Measurements from ENCODE around the gene CHMP6. TPM values are rescaled to one million over a fixed set of nuclear protein-coding genes. Genes with fewer than 3 reads are reported as not detected.

CHMP6 gene
- polyA plus RNA-seq, 3 donors, result 20.3 to 44.8 (median 44.1) TPM

DNA sequence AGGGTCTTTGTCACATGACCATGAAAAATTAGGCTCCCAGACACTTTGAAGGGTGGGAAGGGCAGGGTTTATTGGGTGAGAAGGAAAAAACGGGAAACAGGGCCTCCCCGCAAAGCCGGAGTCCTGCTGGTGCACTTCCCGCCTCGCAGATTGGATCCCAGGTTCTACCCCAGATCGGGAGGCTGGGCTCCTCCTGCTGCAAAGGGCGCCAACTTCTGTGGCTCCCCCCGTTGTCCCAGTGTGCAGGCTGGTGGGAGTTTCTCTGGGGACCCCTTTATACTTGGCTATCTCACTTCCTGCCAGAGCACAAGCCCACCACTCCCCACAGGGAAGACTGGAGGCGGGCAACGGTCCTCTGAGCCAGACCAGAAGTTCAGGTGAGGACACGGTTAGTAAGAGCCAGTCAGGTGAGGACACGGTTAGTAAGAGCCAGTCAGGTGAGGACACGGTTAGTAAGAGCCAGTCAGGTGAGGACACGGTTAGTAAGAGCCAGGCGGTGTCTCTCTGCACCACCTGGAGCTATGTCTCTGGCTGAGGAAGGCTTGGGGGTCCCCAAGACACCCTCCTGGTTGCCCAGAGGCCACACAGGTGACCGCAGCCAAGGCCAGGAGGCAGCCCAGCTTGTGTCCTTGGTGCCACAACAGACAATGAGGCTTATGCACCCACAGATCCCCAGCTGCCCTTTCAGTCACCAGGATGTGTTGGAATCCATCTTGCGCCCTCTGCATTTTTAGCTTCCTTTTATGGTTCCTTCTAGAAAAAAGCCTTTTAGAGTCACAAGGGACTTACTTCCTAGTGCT is 48.1 kb upstream of the CHMP6 start:
- TF ChIP-seq, protein P1, sequence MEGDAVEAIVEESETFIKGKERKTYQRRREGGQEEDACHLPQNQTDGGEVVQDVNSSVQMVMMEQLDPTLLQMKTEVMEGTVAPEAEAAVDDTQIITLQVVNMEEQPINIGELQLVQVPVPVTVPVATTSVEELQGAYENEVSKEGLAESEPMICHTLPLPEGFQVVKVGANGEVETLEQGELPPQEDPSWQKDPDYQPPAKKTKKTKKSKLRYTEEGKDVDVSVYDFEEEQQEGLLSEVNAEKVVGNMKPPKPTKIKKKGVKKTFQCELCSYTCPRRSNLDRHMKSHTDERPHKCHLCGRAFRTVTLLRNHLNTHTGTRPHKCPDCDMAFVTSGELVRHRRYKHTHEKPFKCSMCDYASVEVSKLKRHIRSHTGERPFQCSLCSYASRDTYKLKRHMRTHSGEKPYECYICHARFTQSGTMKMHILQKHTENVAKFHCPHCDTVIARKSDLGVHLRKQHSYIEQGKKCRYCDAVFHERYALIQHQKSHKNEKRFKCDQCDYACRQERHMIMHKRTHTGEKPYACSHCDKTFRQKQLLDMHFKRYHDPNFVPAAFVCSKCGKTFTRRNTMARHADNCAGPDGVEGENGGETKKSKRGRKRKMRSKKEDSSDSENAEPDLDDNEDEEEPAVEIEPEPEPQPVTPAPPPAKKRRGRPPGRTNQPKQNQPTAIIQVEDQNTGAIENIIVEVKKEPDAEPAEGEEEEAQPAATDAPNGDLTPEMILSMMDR (IDR thresholded peaks at IDR 0.05), result no peak
- H3K4me3 Mint-ChIP-seq, result no peak overlapping the region
- peaks cover 0 to 7% (median 0%) of the 10 kb centered on the region in 7 donors for H3K9me3 Mint-ChIP-seq
- no peak overlapping the region for H3K27ac ChIP-seq (ENCODE audit: low read depth in 1 of 2, low read length in 2 of 2)
- H3K27me3 ChIP-seq (ENCODE audit: control insufficient read depth in 2 of 2, insufficient read depth in 2 of 2, low read length in 2 of 2), result no peaks in the 10 kb centered on the region
- H2AFZ ChIP-seq (ENCODE audit: insufficient read depth, low read depth, low read length, poor library complexity, severe bottlenecking), result no peak overlapping the region
- no peak overlapping the region for H3K4me3 ChIP-seq (replicated peaks in 1 of 3; ENCODE audit: low read depth in 2 of 3, low read length in 3 of 3)
- H3K4me1 ChIP-seq (ENCODE audit: control insufficient read depth in 1 of 2, insufficient read depth in 2 of 2, low read length in 2 of 2), result peaks cover 11 to 20% of the 10 kb centered on the region in 2 donors
- H3K9ac ChIP-seq (ENCODE audit: insufficient read depth, low read length, poor library complexity, severe bottlenecking), result no peak overlapping the region
- no peaks in the 10 kb centered on the region for H4K20me1 ChIP-seq (ENCODE audit: insufficient read depth, low read length)
- DNase-seq, result no peak
- peaks cover 0 to 2% (median 0%) of the 10 kb centered on the region in 3 donors for H3K27me3 Mint-ChIP-seq (ENCODE audit: low read depth in 3 of 3)
- no peaks in the 10 kb centered on the region for H3K9me3 ChIP-seq (replicated peaks in 1 of 2; ENCODE audit: control insufficient read depth in 1 of 2, insufficient read depth in 1 of 2, low read length in 2 of 2)
- intact Hi-C loops (cut with micrococcal nuclease), result no loop called here
- H3K79me2 ChIP-seq (ENCODE audit: insufficient read depth, low read length), result no peaks in the 10 kb centered on the region
- H3K27ac Mint-ChIP-seq, result no peak overlapping the region
- H3K36me3 ChIP-seq (replicated peaks in 1 of 2; ENCODE audit: control insufficient read depth in 1 of 2, insufficient read depth in 2 of 2, low read length in 2 of 2), result peaks cover 29 to 53% of the 10 kb centered on the region in 2 donors
- no peak overlapping the region for H3K4me2 ChIP-seq (replicated peaks; ENCODE audit: extremely low read depth, low read length, poor library complexity, severe bottlenecking)
- H3K36me3 Mint-ChIP-seq, result peaks cover 42 to 58% of the 10 kb centered on the region in 2 donors
- 94% methylated on average over 12 of the region's 17 CpGs for WGBS (ENCODE audit: insufficient coverage)
- H3K4me1 Mint-ChIP-seq, result peaks cover 16% of the 10 kb centered on the region

DNA sequence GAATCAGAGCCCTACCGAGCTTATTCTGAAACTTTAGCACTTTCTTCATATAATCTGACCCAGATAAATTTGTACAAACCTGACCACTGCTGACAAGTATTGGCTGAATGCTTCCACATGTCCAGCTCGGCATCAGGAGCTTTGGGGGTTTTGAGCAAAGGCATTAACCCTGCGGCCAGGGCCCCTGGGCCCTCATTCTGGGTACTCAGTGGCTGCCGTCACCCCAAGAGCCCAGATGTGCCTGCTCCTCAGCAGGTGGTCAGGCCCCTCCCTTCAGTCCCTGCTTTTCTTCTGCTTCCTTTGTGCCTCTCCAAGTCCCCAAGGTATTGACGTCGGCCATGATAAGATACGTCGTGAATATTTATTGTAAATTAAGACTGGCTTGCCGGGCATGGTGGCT is 47.3 kb upstream of the CHMP6 start:
- no peaks in the 10 kb centered on the region for H3K27me3 ChIP-seq (ENCODE audit: control insufficient read depth in 2 of 2, insufficient read depth in 2 of 2, low read length in 2 of 2)
- H3K9me3 Mint-ChIP-seq, result peaks cover 0 to 7% (median 0%) of the 10 kb centered on the region in 7 donors
- H3K36me3 ChIP-seq (replicated peaks in 1 of 2; ENCODE audit: control insufficient read depth in 1 of 2, insufficient read depth in 2 of 2, low read length in 2 of 2), result peaks cover 29 to 61% of the 10 kb centered on the region in 2 donors
- H3K4me3 ChIP-seq (replicated peaks in 1 of 3; ENCODE audit: low read depth in 2 of 3, low read length in 3 of 3), result no peak overlapping the region
- intact Hi-C loops (cut with micrococcal nuclease), result no loop called here
- H3K4me1 Mint-ChIP-seq, result peaks cover 8% of the 10 kb centered on the region
- H3K27me3 Mint-ChIP-seq (ENCODE audit: low read depth in 3 of 3), result no peaks in the 10 kb centered on the region
- H4K20me1 ChIP-seq (ENCODE audit: insufficient read depth, low read length), result no peaks in the 10 kb centered on the region
- DNase-seq, result no peak
- whole genome bisulfite sequencing (ENCODE audit: insufficient coverage), result 94% methylated on average over 4 of the region's 9 CpGs
- H3K4me2 ChIP-seq (replicated peaks; ENCODE audit: extremely low read depth, low read length, poor library complexity, severe bottlenecking), result no peak overlapping the region
- H3K27ac ChIP-seq (ENCODE audit: low read depth in 1 of 2, low read length in 2 of 2), result no peak overlapping the region
- H3K4me1 ChIP-seq (ENCODE audit: control insufficient read depth in 1 of 2, insufficient read depth in 2 of 2, low read length in 2 of 2), result peaks cover 4 to 12% of the 10 kb centered on the region in 2 donors
- no peak overlapping the region for H3K4me3 Mint-ChIP-seq
- H3K9me3 ChIP-seq (replicated peaks in 1 of 2; ENCODE audit: control insufficient read depth in 1 of 2, insufficient read depth in 1 of 2, low read length in 2 of 2), result no peaks in the 10 kb centered on the region
- H3K27ac Mint-ChIP-seq, result no peak overlapping the region
- peaks cover 42 to 65% of the 10 kb centered on the region in 2 donors for H3K36me3 Mint-ChIP-seq
- H2AFZ ChIP-seq (ENCODE audit: insufficient read depth, low read depth, low read length, poor library complexity, severe bottlenecking), result no peak overlapping the region
- no peak overlapping the region for H3K9ac ChIP-seq (ENCODE audit: insufficient read depth, low read length, poor library complexity, severe bottlenecking)
- no peaks in the 10 kb centered on the region for H3K79me2 ChIP-seq (ENCODE audit: insufficient read depth, low read length)
- TF ChIP-seq, protein P1 (IDR thresholded peaks at IDR 0.05), result no peak

Measured in CD14-positive monocyte (primary cell).